HCT116 (cell line): Measurements from ENCODE around the gene B3GNT5. TPM values are rescaled to one million over a fixed set of nuclear protein-coding genes. Genes with fewer than 3 reads are reported as not detected.

Experiments used
- ATAC-seq: fragments of 200-7000 bp; cut with Tn5 transposase; 2 replicates; pipeline ENCODE4 v1.9.1; 2020; ENCODE audit warnings: mild to moderate bottlenecking, moderate library complexity
- BruUV-seq: library from RNA; stranded (reverse); fragments of 400-500 nt; replicated peaks from 2 replicates; lab custom pipeline; 2021; lab: Mats Ljungman, UMichigan
- CTCF ChIA-PET: fragments of 300-600 bp; sonication (Branson Sonifier 250); formaldehyde crosslinking; loops from one replicate; lab custom pipeline; 2021; ENCODE audit warnings: antibody characterized with exemption; lab: Charles Lee
- POLR2A ChIA-PET: fragments of 300-600, 350-600 bp; sonication (Branson Sonifier 250); formaldehyde crosslinking; loops from one replicate; lab custom pipeline; 2021; ENCODE audit warnings: antibody characterized with exemption; lab: Charles Lee
- RAD21 ChIA-PET, 2 experiments: fragments of 300-600 bp; sonication (Branson Sonifier 250); formaldehyde crosslinking; loops; one replicate each; lab custom pipeline; 2023; ENCODE audit warnings: low total read pairs in 2 of 2; ENCODE audit not compliant: uncharacterized antibody in 2 of 2, unreplicated experiment in 2 of 2, low non-redundant PET in 1 of 2; lab: Charles Lee
- DNase-seq: peaks from one replicate; pipeline ENCODE4 v3.0.0-alpha.2; 2010; ENCODE audit warnings: low read depth, low spot score
- H2AFZ ChIP-seq: fragments of 200-600 bp; shearing (Covaris generic), sonication (generic); 2 replicates; pipeline ENCODE4 v1.6.1; 2017; ENCODE audit warnings: low read depth, mixed run types, mixed read lengths, antibody characterized with exemption, low read length; ENCODE audit not compliant: poor library complexity, severe bottlenecking
- H3K27ac ChIP-seq: 2 replicates; pipeline ENCODE4 v1.5.1; 2012; ENCODE audit warnings: low read depth, low read length
- H3K27me3 ChIP-seq: fragments of 200-600 bp; sonication (generic); 2 replicates; pipeline ENCODE4 v1.6.1; 2016; ENCODE audit warnings: mixed run types, low read length, mixed read lengths; ENCODE audit not compliant: insufficient read depth
- H3K36me3 ChIP-seq, 2 experiments: fragments of 200-500 bp in 1 of 2; fragments of 200-600 bp in 1 of 2; sonication (Bioruptor generic) in 1 of 2; sonication (generic) in 1 of 2; 2 replicates each; pipeline versions ENCODE4 v1.5.1 to v1.6.1; 2014 to 2016; ENCODE audit warnings: low read length in 2 of 2, inconsistent platforms in 1 of 2, mixed read lengths in 1 of 2, mixed run types in 1 of 2; ENCODE audit not compliant: insufficient read depth in 2 of 2, control insufficient read depth in 1 of 2
- H3K4me1 ChIP-seq, 2 experiments: fragments of 200-600 bp in 1 of 2; sonication (generic) in 1 of 2; 2 replicates each; pipeline versions ENCODE4 v1.5.1 to v1.6.1; 2012 to 2017; ENCODE audit warnings: low read length in 2 of 2, inconsistent platforms in 1 of 2, mild to moderate bottlenecking in 1 of 2, mixed read lengths in 1 of 2, mixed run types in 1 of 2, moderate library complexity in 1 of 2; ENCODE audit not compliant: insufficient read depth in 2 of 2, control insufficient read depth in 1 of 2
- H3K4me2 ChIP-seq: fragments of 200-600 bp; sonication (generic); 2 replicates; pipeline ENCODE4 v1.6.1; 2017; ENCODE audit warnings: mixed run types, low read length, mixed read lengths
- H3K4me3 ChIP-seq, 2 experiments: fragments of 200-600 bp in 1 of 2; sonication (generic) in 1 of 2; replicated peaks in 1 of 2; 2 replicates each; pipeline ENCODE4 v1.5.1; 2011 to 2016; ENCODE audit warnings: low read length in 2 of 2, control low read depth in 1 of 2, low read depth in 1 of 2, mild to moderate bottlenecking in 1 of 2, mixed read lengths in 1 of 2, mixed run types in 1 of 2
- H3K79me2 ChIP-seq: fragments of 200-600 bp; sonication (generic); 2 replicates; pipeline ENCODE4 v1.6.1; 2017; ENCODE audit warnings: mild to moderate bottlenecking, mixed run types, low read length, moderate library complexity, mixed read lengths; ENCODE audit not compliant: insufficient read depth
- H3K9ac ChIP-seq: fragments of 200-600 bp; sonication (generic); 2 replicates; pipeline ENCODE4 v1.6.1; 2016; ENCODE audit warnings: low read length, mixed read lengths
- H3K9me2 ChIP-seq: fragments of 200-600 bp; sonication (generic), shearing (Covaris generic); 2 replicates; pipeline ENCODE4 v1.6.1; 2017; ENCODE audit warnings: mixed run types, mild to moderate bottlenecking, moderate library complexity; ENCODE audit not compliant: insufficient read depth
- H3K9me3 ChIP-seq, 2 experiments: fragments of 200-500 bp in 1 of 2; fragments of 200-600 bp in 1 of 2; sonication (Bioruptor generic) in 1 of 2; sonication (generic) in 1 of 2; 2 replicates each; pipeline ENCODE4 v1.6.1; 2014 to 2017; ENCODE audit warnings: low read length in 2 of 2, mixed read lengths in 2 of 2, inconsistent platforms in 1 of 2, low read depth in 1 of 2, mild to moderate bottlenecking in 1 of 2, mixed run types in 1 of 2, moderate library complexity in 1 of 2; ENCODE audit not compliant: control insufficient read depth in 1 of 2, insufficient read depth in 1 of 2
- H4K20me1 ChIP-seq: fragments of 200-600 bp; sonication (generic), shearing (Covaris generic); 2 replicates; pipeline ENCODE4 v1.6.1; 2017; ENCODE audit warnings: mixed run types, mild to moderate bottlenecking, moderate library complexity; ENCODE audit not compliant: insufficient read depth
- CBX3 ChIP-seq: IDR thresholded peaks from 2 replicates; pipeline ENCODE4 v1.6.1; 2012; ENCODE audit warnings: low read depth
- EGR1 ChIP-seq: IDR thresholded peaks from 2 replicates; pipeline ENCODE4 v1.6.1; 2012; ENCODE audit warnings: low read depth
- ELF1 ChIP-seq: IDR thresholded peaks from 2 replicates; pipeline ENCODE4 v1.6.1; 2012; ENCODE audit warnings: low read depth, borderline replicate concordance
- EZH2 ChIP-seq: fragments of 200-600 bp; sonication (generic); IDR thresholded peaks from 2 replicates; pipeline ENCODE4 v1.6.1; 2017; ENCODE audit warnings: antibody characterized with exemption, mixed run types
- RAD21 ChIP-seq: IDR thresholded peaks from 2 replicates; pipeline ENCODE4 v1.6.1; 2012; ENCODE audit warnings: low read depth, mild to moderate bottlenecking
- SIN3A ChIP-seq: IDR thresholded peaks from 2 replicates; pipeline ENCODE4 v1.6.1; 2012; ENCODE audit warnings: low read depth
- SRF ChIP-seq: IDR thresholded peaks from 2 replicates; pipeline ENCODE4 v1.6.1; 2012; ENCODE audit warnings: low read depth
- ZNF274 ChIP-seq: fragments of 200-500 bp; sonication (Bioruptor generic); IDR thresholded peaks from 2 replicates; pipeline ENCODE4 v1.6.1; 2014; ENCODE audit warnings: mild to moderate bottlenecking, low read depth, low read length, inconsistent platforms
- intact Hi-C: fragments of 100-400 bp; cut with micrococcal nuclease; formaldehyde crosslinking; loops from 2 replicates; pipeline ENCODE4 v1.10.0; 2022
- total RNA-seq: library from RNA; stranded (reverse); gene quantifications from one replicate; pipeline ENCODE4 v1.2.1, GENCODE V29; 2021; ENCODE audit not compliant: unreplicated experiment

The B3GNT5 gene
- total RNA-seq, 1 experiment from 2014 or later: 25.3 TPM

DNA sequence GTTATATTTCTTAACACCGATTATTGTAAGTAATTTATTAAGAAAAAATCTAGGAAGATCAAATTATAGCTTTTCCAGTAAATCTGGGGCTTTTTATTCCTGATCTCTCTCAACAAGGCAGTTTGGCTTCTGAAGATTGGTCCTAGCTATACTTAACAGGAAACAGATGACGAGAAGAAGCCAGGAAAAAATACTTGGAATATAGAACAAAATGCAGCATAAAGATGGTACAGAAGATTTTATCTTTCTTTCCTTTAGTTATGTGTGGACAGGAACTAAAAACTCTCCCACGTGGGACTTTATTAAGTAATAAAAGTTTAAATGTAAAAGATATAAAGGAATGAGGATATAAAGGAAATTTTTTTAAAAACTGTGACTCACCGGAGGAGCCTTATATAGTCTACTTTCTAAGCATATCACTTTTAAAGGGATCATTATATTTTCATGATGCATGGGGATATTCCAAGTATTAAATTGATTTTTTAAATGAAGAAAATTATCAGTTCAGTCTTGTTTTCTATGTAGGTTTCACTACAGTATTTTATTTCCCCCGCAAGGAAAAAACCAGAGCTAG lies 8.2 kb downstream of the B3GNT5 start:
- Histone ChIP-seq H4K20me1 (peaks cover 5% of the 10 kb centered on the region; the same call in 1 of the 2 replicates), H3K36me3 (no peaks in the 10 kb centered on the region), H3K9me3 (no peaks in the 10 kb centered on the region), H3K9me2 (no peaks in the 10 kb centered on the region), H3K79me2 (peaks cover 66% of the 10 kb centered on the region)
- DNase-seq: no peak
- BruUV-seq: no TSS peak
- intact Hi-C loops: no loop called here
- TF ChIP-seq CBX3: no peak
- no peak for TF ChIP-seq ELF1
- no peak for TF ChIP-seq EZH2
- no peak for TF ChIP-seq EGR1
- TF ChIP-seq, all 23 proteins: peak for 0
- H3K27me3 ChIP-seq: no peaks in the 10 kb centered on the region
- peaks cover 10 to 37% of the 10 kb centered on the region in 2 experiments for H3K4me1 ChIP-seq
- no peak overlapping the region for H3K27ac ChIP-seq
- CTCF ChIA-PET: no interaction called here
- no peak overlapping the region for H3K4me3 ChIP-seq
- no peak overlapping the region for H2AFZ ChIP-seq
- RAD21 ChIA-PET: no interaction called here
- ATAC-seq: no peak
- POLR2A ChIA-PET: no interaction called here
- no peak overlapping the region for H3K9ac ChIP-seq
- no peak overlapping the region for H3K4me2 ChIP-seq

DNA sequence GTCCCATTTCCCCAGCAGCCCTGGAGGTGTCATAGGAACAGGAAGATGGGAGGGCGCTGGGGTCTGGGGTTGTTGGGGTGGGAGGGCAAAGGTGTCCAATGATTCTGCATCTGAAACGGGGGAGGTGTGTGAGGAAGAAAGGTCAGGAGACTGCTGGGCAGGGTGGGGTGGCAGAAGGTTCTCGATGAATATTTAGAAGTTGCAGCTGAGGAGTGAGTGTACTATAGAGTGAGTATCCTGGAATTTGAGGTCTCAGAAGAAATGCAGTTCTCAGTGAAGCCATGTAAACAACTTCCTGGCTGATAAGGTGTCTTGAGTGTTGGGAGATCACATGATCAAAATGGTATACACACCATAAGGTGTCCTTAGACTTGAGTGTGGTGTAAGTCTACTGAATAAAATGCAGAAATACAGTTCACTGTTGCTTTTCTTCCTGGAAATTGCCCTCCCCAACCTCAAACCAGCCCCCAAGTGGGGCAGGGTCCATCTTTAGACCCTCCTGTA lies 9.9 kb downstream of the B3GNT5 start:
- Histone ChIP-seq H3K9me3 (no peaks in the 10 kb centered on the region), H3K27ac (no peak overlapping the region), H3K4me2 (no peak overlapping the region), H3K9me2 (no peaks in the 10 kb centered on the region), H3K4me1 (peaks cover 13 to 53% of the 10 kb centered on the region in 2 experiments), H4K20me1 (no peaks in the 10 kb centered on the region), H3K9ac (no peak overlapping the region), H3K79me2 (peaks cover 68% of the 10 kb centered on the region), H2AFZ (no peak overlapping the region), H3K36me3 (no peaks in the 10 kb centered on the region), H3K27me3 (no peaks in the 10 kb centered on the region)
- ChIA-PET RAD21 (no interaction called here), POLR2A (no interaction called here), CTCF (no interaction called here)
- DNase-seq: no peak
- intact Hi-C loops: no loop called here
- ATAC-seq: no peak
- TF ChIP-seq CBX3 (no peak), ZNF274 (no peak), RAD21 (no peak), SRF (no peak), SIN3A (no peak)
- TF ChIP-seq, all 23 proteins: peak for 0
- no peak overlapping the region for H3K4me3 ChIP-seq
- no TSS peak for BruUV-seq
